ENCODE results near the gene RPS6KL1.

The RPS6KL1 gene

DNA sequence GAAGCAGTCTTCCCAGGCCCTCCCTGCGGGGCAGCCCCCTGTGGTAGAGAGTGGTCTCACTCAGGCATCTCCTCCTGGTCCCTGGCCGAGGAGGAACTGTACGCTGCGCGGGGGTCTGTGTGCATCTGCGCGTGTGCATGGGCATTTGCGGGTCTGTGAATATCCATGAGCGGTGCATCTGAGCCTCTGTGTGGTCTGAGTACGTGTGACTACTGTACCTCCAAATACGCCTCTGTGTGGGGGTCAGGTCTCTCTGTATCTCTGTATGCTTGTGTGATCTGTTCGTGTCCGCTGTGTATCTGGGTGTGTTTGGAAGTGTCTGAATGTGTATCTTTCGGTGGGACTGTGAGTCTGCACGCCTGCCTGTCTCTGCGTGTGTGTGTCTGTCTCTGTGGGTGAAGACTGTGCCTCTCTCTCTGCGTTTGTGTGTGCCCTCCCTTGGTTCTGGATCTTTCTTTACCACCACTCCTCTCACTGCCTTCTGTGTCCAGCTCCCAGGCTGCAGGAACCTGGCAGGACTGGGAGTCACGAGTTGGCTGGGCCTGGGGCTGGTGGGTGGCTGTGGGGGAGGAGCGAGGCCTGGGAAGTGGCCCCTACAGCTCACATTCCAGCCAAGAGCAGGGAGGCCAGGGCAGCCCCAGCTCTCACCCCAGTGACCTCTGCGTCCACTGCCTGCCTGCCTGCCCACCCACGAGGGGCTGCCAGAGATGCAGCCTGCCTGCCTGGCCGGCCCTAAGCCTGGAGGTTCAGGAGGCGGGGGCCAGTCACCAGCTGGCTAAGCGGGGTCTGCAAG, 33.4 kb upstream of the RPS6KL1 start:
- H3K27me3 ChIP-seq (ENCODE audit: insufficient read depth, low read length): no peaks in the 10 kb centered on the region
- H3K36me3 ChIP-seq (ENCODE audit: insufficient read depth, low read length): no peaks in the 10 kb centered on the region
- no peak overlapping the region for H3K4me3 ChIP-seq (ENCODE audit: low read length)
- H3K4me1 ChIP-seq (ENCODE audit: insufficient read depth, low read length): peaks cover 23% of the 10 kb centered on the region
- no peaks in the 10 kb centered on the region for H3K9me3 ChIP-seq (ENCODE audit: low read length)
- peak overlapping the region; percentile 10 for H2AFZ ChIP-seq (ENCODE audit: low read depth, low read length)

DNA sequence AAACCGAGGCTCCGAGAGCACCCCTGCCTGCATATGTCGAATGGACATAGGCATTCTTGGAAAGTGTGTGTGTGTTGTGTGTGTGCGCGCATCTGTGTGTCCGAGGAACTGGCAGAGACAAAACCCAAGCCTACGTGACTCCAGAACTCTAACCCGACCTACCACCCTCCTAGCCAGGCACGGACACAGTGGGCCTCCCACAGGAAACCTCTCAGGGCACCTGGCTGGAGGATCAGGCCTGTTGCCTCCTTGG, 32.9 kb upstream of the RPS6KL1 start:
- Histone ChIP-seq H3K27me3 (ENCODE audit: insufficient read depth, low read length) (no peaks in the 10 kb centered on the region), H3K4me3 (ENCODE audit: low read length) (no peak overlapping the region), H2AFZ (ENCODE audit: low read depth, low read length) (no peak overlapping the region), H3K36me3 (ENCODE audit: insufficient read depth, low read length) (no peaks in the 10 kb centered on the region), H3K9me3 (ENCODE audit: low read length) (no peaks in the 10 kb centered on the region), H3K4me1 (ENCODE audit: insufficient read depth, low read length) (peaks cover 27% of the 10 kb centered on the region)

- Histone ChIP-seq H3K9me3 (ENCODE audit: low read length) (no peaks in the 10 kb centered on the region), H3K27me3 (ENCODE audit: insufficient read depth, low read length) (no peaks in the 10 kb centered on the region), H2AFZ (ENCODE audit: low read depth, low read length) (peak within 1 kb of the TSS; percentile 10), H3K4me1 (ENCODE audit: insufficient read depth, low read length) (peaks cover 30% of the 10 kb centered on the region), H3K4me3 (ENCODE audit: low read length) (no peak within 1 kb of the TSS), H3K36me3 (ENCODE audit: insufficient read depth, low read length) (no peaks in the 10 kb centered on the region)
These were observed 32.4 kb upstream of the RPS6KL1 start, which contains the start of gene PGF for GRCh38 chr14:74955229-74956026. Gene PGF (minus strand): TSS chr14:74955597. CDS start chr14:74955242, 355 bp downstream.

DNA sequence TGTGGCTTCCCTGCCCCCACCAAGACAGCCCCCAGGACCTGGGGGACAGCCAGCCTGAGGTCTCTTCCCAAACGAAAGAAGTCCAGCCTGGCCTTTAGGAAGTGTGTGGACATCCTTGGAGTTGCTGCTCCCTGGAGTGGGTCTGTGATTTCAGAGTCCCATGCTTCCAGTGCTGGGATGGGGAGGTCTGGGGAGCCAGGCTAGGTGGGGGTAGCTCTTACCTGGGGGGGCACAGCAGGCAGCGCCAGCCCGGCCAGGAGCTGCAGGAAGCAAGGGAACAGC, 31.8 kb upstream of the RPS6KL1 start:
- Histone ChIP-seq H3K36me3 (ENCODE audit: insufficient read depth, low read length) (no peaks in the 10 kb centered on the region), H2AFZ (ENCODE audit: low read depth, low read length) (no peak overlapping the region)

GRCh38 chr14:74954232-74954946, 31.3 kb upstream of the RPS6KL1 start:
- Histone ChIP-seq H3K4me3 (ENCODE audit: low read length) (no peak overlapping the region), H3K9me3 (ENCODE audit: low read length) (no peaks in the 10 kb centered on the region), H3K36me3 (ENCODE audit: insufficient read depth, low read length) (no peaks in the 10 kb centered on the region), H3K4me1 (ENCODE audit: insufficient read depth, low read length) (peaks cover 30% of the 10 kb centered on the region), H3K27me3 (ENCODE audit: insufficient read depth, low read length) (no peaks in the 10 kb centered on the region), H2AFZ (ENCODE audit: low read depth, low read length) (no peak overlapping the region)

More for the DNA sequence above, 31.8 kb upstream of the RPS6KL1 start:
- Histone ChIP-seq H3K9me3 (ENCODE audit: low read length) (no peaks in the 10 kb centered on the region), H3K4me3 (ENCODE audit: low read length) (no peak overlapping the region), H3K27me3 (ENCODE audit: insufficient read depth, low read length) (no peaks in the 10 kb centered on the region), H3K4me1 (ENCODE audit: insufficient read depth, low read length) (peaks cover 30% of the 10 kb centered on the region)

DNA sequence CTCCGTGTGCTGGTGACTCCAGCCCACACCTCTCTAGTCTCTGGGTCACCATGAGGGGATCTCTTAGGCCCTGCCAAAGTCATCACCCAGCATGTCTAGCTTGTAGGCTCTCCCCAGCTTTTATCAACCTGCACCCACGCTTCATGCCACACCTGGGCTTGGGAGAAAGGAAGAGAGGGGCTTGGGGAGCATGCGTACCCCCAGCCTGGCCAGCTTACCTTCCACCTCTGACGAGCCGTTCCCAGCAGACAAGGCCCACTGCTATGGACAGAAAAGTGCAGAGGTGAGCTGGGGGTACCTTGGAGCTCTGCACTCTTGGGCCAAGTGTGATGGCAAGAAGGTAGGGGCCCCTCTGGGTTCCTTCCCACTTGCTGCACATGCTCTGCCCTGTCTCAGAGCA, 30.6 kb upstream of the RPS6KL1 start:
- Histone ChIP-seq H3K4me1 (ENCODE audit: insufficient read depth, low read length) (peaks cover 30% of the 10 kb centered on the region), H3K9me3 (ENCODE audit: low read length) (no peaks in the 10 kb centered on the region), H3K27me3 (ENCODE audit: insufficient read depth, low read length) (no peaks in the 10 kb centered on the region), H3K4me3 (ENCODE audit: low read length) (no peak overlapping the region), H2AFZ (ENCODE audit: low read depth, low read length) (no peak overlapping the region), H3K36me3 (ENCODE audit: insufficient read depth, low read length) (no peaks in the 10 kb centered on the region)

GRCh38 chr14:74952697-74953484, 29.8 kb upstream of the RPS6KL1 start:
- no peak overlapping the region for H3K4me3 ChIP-seq (ENCODE audit: low read length)
- no peaks in the 10 kb centered on the region for H3K9me3 ChIP-seq (ENCODE audit: low read length)
- no peaks in the 10 kb centered on the region for H3K27me3 ChIP-seq (ENCODE audit: insufficient read depth, low read length)
- no peaks in the 10 kb centered on the region for H3K36me3 ChIP-seq (ENCODE audit: insufficient read depth, low read length)
- H3K4me1 ChIP-seq (ENCODE audit: insufficient read depth, low read length): peaks cover 30% of the 10 kb centered on the region
- no peak overlapping the region for H2AFZ ChIP-seq (ENCODE audit: low read depth, low read length)

DNA sequence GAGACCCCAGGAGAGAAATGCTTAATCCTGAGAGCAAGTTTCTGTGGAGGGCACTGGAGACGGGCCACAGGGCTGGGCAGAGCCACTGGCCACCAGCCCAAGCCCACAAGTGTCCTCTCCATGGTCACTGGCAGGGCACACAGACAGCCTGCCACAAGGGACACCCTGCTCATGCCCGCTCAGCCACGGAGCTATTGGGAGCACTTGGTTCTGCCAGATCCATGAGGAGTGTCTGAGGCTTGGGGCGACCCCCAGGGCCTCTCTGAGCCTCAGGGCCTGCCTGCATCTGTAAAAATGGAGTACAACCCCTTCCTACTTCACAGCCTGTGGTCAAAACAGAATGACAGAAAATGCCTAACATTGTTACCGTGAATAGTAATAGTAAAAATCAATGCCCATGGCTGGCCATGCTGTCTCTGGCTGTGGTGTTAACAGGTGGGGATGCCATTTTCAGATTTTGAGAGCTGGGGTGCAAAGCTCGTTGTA, 29.2 kb upstream of the RPS6KL1 start:
- Histone ChIP-seq H3K9me3 (ENCODE audit: low read length) (no peaks in the 10 kb centered on the region), H3K36me3 (ENCODE audit: insufficient read depth, low read length) (no peaks in the 10 kb centered on the region), H3K27me3 (ENCODE audit: insufficient read depth, low read length) (no peaks in the 10 kb centered on the region), H3K4me3 (ENCODE audit: low read length) (no peak overlapping the region), H2AFZ (ENCODE audit: low read depth, low read length) (no peak overlapping the region), H3K4me1 (ENCODE audit: insufficient read depth, low read length) (peaks cover 30% of the 10 kb centered on the region)

GRCh38 chr14:74951443-74952179, 28.6 kb upstream of the RPS6KL1 start:
- Histone ChIP-seq H3K9me3 (ENCODE audit: low read length) (no peaks in the 10 kb centered on the region), H3K4me3 (ENCODE audit: low read length) (no peak overlapping the region), H3K36me3 (ENCODE audit: insufficient read depth, low read length) (no peaks in the 10 kb centered on the region), H2AFZ (ENCODE audit: low read depth, low read length) (no peak overlapping the region), H3K4me1 (ENCODE audit: insufficient read depth, low read length) (peaks cover 23% of the 10 kb centered on the region), H3K27me3 (ENCODE audit: insufficient read depth, low read length) (no peaks in the 10 kb centered on the region)

DNA sequence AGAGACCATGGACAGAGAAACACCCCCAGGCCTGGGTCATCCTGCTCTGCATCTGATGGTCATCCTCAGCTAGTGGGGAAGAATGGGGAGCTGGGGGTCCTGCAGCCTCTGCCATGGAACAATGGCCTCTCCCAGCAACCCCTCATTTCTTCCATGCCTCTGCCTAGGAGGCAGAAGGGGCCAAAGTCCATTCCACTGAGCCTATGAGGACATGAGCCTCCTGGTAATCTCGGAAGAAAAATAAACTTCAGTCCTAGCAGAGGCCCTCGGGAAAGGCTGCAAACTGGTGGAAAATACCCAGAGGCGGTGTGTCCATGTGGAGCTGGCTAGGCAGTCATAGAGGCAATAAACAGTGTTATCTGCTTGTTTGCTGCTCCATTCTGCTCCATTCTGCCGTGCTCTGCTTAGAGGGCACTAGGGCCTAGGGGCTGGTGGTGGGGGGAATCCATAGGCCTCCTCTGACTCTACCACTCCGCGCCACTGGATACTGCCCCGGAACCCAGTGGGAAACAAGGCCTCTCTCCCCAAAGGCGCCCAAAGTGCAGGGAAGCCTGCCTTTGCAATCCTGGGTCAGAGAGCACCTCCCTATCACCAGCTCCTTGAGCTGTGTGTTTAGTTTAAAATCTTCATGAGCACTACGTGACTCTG, 27.9 kb upstream of the RPS6KL1 start:
- Histone ChIP-seq H3K9me3 (ENCODE audit: low read length) (no peaks in the 10 kb centered on the region), H2AFZ (ENCODE audit: low read depth, low read length) (no peak overlapping the region), H3K27me3 (ENCODE audit: insufficient read depth, low read length) (no peaks in the 10 kb centered on the region)

DNA sequence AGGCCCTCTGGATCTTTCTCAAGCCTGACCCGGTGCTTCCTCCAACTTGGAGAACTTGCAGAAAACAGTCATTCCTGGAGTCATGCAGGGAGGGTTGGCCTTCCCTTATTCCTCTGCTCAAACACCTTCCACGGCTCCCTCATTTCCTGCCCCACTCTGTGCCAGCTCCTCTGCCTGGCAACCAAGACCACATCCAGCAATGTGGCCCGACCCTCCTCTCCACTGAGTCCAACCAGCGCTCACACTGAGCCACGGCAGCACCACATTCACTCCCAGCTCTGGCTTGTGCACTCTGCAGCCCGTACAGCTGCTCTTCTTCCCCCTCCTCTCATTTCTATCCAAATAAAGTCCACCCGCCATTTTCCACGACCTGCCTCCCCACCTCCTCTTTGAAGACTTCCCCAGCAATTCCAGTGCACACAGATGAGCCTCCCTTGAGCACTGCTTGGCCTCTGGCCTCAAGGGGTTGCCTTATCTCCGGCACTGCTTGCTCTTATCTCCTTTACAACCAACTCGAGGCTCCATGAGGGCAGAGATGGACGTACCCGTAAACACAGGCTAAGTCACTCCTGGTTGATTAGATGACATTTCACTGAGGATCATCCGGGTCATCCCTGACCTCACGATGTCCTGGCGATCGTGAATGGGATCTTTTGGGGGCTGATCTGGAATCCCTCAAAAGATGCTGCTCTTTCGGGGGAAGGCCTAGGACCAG, 27.0 kb upstream of the RPS6KL1 start:
- Histone ChIP-seq H3K36me3 (ENCODE audit: insufficient read depth, low read length) (no peaks in the 10 kb centered on the region), H3K27me3 (ENCODE audit: insufficient read depth, low read length) (no peaks in the 10 kb centered on the region)

More for the DNA sequence above, 27.9 kb upstream of the RPS6KL1 start:
- Histone ChIP-seq H3K4me3 (ENCODE audit: low read length) (no peak overlapping the region), H3K36me3 (ENCODE audit: insufficient read depth, low read length) (no peaks in the 10 kb centered on the region), H3K4me1 (ENCODE audit: insufficient read depth, low read length) (peaks cover 16% of the 10 kb centered on the region)

More for the DNA sequence above, 27.0 kb upstream of the RPS6KL1 start:
- Histone ChIP-seq H2AFZ (ENCODE audit: low read depth, low read length) (no peak overlapping the region), H3K9me3 (ENCODE audit: low read length) (no peaks in the 10 kb centered on the region), H3K4me1 (ENCODE audit: insufficient read depth, low read length) (peaks cover 14% of the 10 kb centered on the region), H3K4me3 (ENCODE audit: low read length) (no peak overlapping the region)

Measured in neuron (in vitro differentiated cells).